Astrocyte (in vitro differentiated cells and primary cell): Measurements from ENCODE around the gene HDAC10. TPM values are rescaled to one million over a fixed set of nuclear protein-coding genes. Genes with fewer than 3 reads are reported as not detected.

Experiments used
- DNase-seq: peaks from one replicate; pipeline ENCODE4 v3.0.0-alpha.2; 2010; ENCODE audit warnings: low read depth
- FAIRE-seq: peaks from 2 replicates; lab custom pipeline; 2011; peaks lifted over from hg19 to GRCh38; lab: Jason Lieb, UNC
- H2AFZ ChIP-seq: 2 replicates; pipeline ENCODE4 v1.6.0; 2012; ENCODE audit warnings: low read depth, low read length, inconsistent platforms
- H3K27ac ChIP-seq: 2 replicates; pipeline ENCODE4 v1.5.1; 2011; ENCODE audit warnings: low read depth, low read length, inconsistent platforms
- H3K27me3 ChIP-seq: 2 replicates; pipeline ENCODE4 v1.6.0; 2011; ENCODE audit warnings: low read length, inconsistent platforms; ENCODE audit not compliant: insufficient read depth
- H3K36me3 ChIP-seq: 2 replicates; pipeline ENCODE4 v1.5.1; 2011; ENCODE audit warnings: low read length, inconsistent platforms; ENCODE audit not compliant: insufficient read depth
- H3K4me1 ChIP-seq: 2 replicates; pipeline ENCODE4 v1.5.1; 2011; ENCODE audit warnings: low read length, inconsistent platforms; ENCODE audit not compliant: insufficient read depth
- H3K4me2 ChIP-seq: 2 replicates; pipeline ENCODE4 v1.6.0; 2012; ENCODE audit warnings: low read length, inconsistent platforms
- H3K4me3 ChIP-seq: 2 replicates; pipeline ENCODE4 v1.5.1; 2011; ENCODE audit warnings: low read depth, mild to moderate bottlenecking, low read length, inconsistent platforms; ENCODE audit not compliant: insufficient read depth
- H3K79me2 ChIP-seq: 2 replicates; pipeline ENCODE4 v1.6.0; 2012; ENCODE audit warnings: mild to moderate bottlenecking, low read length, inconsistent platforms; ENCODE audit not compliant: insufficient read depth
- H3K9ac ChIP-seq: 2 replicates; pipeline ENCODE4 v1.6.0; 2012; ENCODE audit warnings: mild to moderate bottlenecking, low read length, inconsistent platforms
- H3K9me3 ChIP-seq: 2 replicates; pipeline ENCODE4 v1.5.1; 2012; ENCODE audit warnings: low read depth, mild to moderate bottlenecking, low read length, inconsistent platforms; ENCODE audit not compliant: insufficient read depth
- H4K20me1 ChIP-seq: 2 replicates; pipeline ENCODE4 v1.6.0; 2012; ENCODE audit warnings: low read length, inconsistent platforms; ENCODE audit not compliant: insufficient read depth
- H3K27ac Mint-ChIP-seq: one replicate; pipeline ENCODE4 v1.8.0; 2021; ENCODE audit warnings: mild to moderate bottlenecking, mixed read lengths; ENCODE audit not compliant: unreplicated experiment
- H3K27me3 Mint-ChIP-seq: one replicate; pipeline ENCODE4 v1.8.0; 2021; ENCODE audit warnings: low read depth, mixed read lengths; ENCODE audit not compliant: unreplicated experiment
- H3K36me3 Mint-ChIP-seq: one replicate; pipeline ENCODE4 v1.8.0; 2021; ENCODE audit warnings: low read depth, mixed read lengths; ENCODE audit not compliant: unreplicated experiment
- H3K4me1 Mint-ChIP-seq: one replicate; pipeline ENCODE4 v1.8.0; 2021; ENCODE audit warnings: low read depth, mixed read lengths; ENCODE audit not compliant: unreplicated experiment
- H3K4me3 Mint-ChIP-seq: one replicate; pipeline ENCODE4 v1.8.0; 2021; ENCODE audit warnings: mild to moderate bottlenecking, moderate library complexity, mixed read lengths; ENCODE audit not compliant: unreplicated experiment
- H3K9me3 Mint-ChIP-seq: one replicate; pipeline ENCODE4 v1.8.0; 2021; ENCODE audit warnings: mild to moderate bottlenecking, mixed read lengths; ENCODE audit not compliant: unreplicated experiment
- CTCF ChIP-seq: IDR thresholded peaks from 2 replicates; pipeline ENCODE4 v1.5.1; 2011; ENCODE audit warnings: low read depth, mild to moderate bottlenecking, inconsistent platforms, low read length, moderate library complexity; ENCODE audit not compliant: insufficient read depth
- EZH2 ChIP-seq: IDR thresholded peaks from 2 replicates; pipeline ENCODE4 v1.6.1; 2012; ENCODE audit warnings: mild to moderate bottlenecking, low read length, inconsistent platforms; ENCODE audit not compliant: insufficient read depth
- total RNA-seq: library from RNA; stranded (reverse); gene quantifications from 2 replicates; pipeline ENCODE4 v1.2.1, GENCODE V29; 2021

Gene HDAC10
- total RNA-seq, 1 donor from 2014 or later, result 46.5 TPM

DNA sequence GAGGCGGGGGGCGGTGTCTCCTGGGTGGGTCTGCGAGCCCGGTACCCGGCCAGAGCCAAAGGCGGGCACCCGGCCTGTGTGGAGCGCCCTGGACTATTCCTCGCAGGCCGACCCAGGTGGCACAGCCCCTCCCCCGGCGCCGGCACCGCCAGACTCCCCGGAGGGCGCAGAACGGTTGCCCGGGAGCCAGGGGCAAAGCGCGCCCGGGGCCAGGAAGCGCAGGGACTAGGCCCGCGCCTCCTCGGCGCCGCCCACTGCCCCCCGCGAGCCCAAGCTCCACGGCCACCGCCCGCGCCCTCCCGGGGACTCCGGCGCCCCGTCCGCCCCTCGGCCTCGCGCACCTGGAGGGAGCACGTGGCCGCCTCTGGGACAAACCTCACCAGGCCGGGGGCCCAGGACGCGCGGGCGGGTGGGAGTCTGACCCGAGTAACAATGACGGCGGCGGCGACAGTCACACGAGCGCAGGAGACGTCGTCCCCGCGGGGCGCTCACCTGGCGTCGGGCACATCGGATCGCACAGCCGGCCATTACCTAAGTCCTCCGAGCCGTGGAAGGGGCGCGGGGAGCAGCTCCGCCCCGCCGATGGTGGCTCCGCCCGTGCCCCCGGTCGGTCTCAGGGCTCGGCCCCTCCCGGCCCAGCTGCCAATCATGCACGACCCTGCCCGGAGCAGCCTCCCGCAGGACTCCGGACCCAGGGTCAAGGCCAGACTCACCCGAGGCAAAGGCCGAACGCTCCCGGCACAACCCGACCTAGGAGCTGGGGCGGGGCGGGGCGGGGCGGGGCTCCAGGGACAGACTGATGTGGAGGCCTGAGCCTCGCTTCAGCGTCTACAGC is 48.9 kb upstream of the HDAC10 start:
- Histone ChIP-seq H3K36me3 (no peaks in the 10 kb centered on the region), H3K4me3 (no peak overlapping the region), H3K27ac (no peak overlapping the region), H2AFZ (no peak overlapping the region), H3K27me3 (no peaks in the 10 kb centered on the region), H3K9me3 (no peaks in the 10 kb centered on the region), H4K20me1 (peaks cover 90% of the 10 kb centered on the region), H3K4me1 (peaks cover 52% of the 10 kb centered on the region), H3K9ac (no peak overlapping the region), H3K4me2 (peak overlapping the region; percentile 39), H3K79me2 (peaks cover 99% of the 10 kb centered on the region)
- Mint-ChIP-seq H3K36me3 (peaks cover 2% of the 10 kb centered on the region), H3K4me1 (peaks cover 27% of the 10 kb centered on the region), H3K4me3 (no peak overlapping the region), H3K27ac (no peak overlapping the region), H3K9me3 (no peaks in the 10 kb centered on the region), H3K27me3 (no peaks in the 10 kb centered on the region)
- TF ChIP-seq CTCF (no peak), EZH2 (no peak)
- DNase-seq (no peak), FAIRE-seq (no peak)

GRCh38 chr22:50298937-50299784 is 48.1 kb upstream of the HDAC10 start:
- Histone ChIP-seq H3K9me3 (no peaks in the 10 kb centered on the region), H3K36me3 (no peaks in the 10 kb centered on the region), H3K4me2 (peak overlapping the region; percentile 39), H2AFZ (no peak overlapping the region), H3K27me3 (no peaks in the 10 kb centered on the region), H3K27ac (no peak overlapping the region), H4K20me1 (peaks cover 92% of the 10 kb centered on the region), H3K9ac (no peak overlapping the region), H3K4me3 (no peak overlapping the region), H3K4me1 (peaks cover 49% of the 10 kb centered on the region), H3K79me2 (peaks cover 99% of the 10 kb centered on the region)
- no peak for TF ChIP-seq EZH2
- no peak for TF ChIP-seq CTCF
- DNase-seq (no peak), FAIRE-seq (no peak)
- peak overlapping the region; percentile 83 for H3K27ac Mint-ChIP-seq
- peaks cover 25% of the 10 kb centered on the region for H3K4me1 Mint-ChIP-seq
- peak overlapping the region; percentile 54 for H3K4me3 Mint-ChIP-seq
- peaks cover 2% of the 10 kb centered on the region for H3K36me3 Mint-ChIP-seq
- no peaks in the 10 kb centered on the region for H3K27me3 Mint-ChIP-seq
- no peaks in the 10 kb centered on the region for H3K9me3 Mint-ChIP-seq
